GM21737 (cell line): ENCODE results near the gene METTL9.
"Not testable (repeated sequence)": the region's sequence is repeated elsewhere in the genome, so short reads cannot be mapped to it uniquely, and the experiment has no call there.

ENCODE experiments used
- ATAC-seq: cut with Tn5 transposase; IDR thresholded peaks from one replicate; pipeline ENCODE4 v1.9.1; 2021; ENCODE audit warnings: mild to moderate bottlenecking, moderate library complexity; ENCODE audit not compliant: unreplicated experiment

Gene METTL9

DNA sequence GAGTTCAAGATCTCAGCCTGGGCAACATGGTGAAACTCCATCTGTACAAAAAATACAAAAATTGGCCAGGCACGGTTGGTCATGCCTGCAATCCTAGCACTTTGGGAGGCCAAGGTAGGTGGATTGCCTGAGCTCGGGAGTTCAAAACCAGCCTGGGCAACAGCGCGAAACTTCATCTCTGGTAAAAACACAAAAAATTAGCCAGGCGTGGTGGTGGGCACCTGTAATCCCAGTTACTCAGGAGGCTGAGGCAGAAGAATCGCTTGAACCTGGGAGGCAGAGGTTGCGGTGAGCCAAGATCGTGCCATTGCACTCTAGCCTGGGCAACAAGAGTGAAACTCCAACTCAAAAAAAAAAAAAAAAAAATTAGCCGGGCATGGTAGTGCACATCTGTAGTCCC lies 25.9 kb upstream of the METTL9 start:
- not testable (repeated sequence) for ATAC-seq

DNA sequence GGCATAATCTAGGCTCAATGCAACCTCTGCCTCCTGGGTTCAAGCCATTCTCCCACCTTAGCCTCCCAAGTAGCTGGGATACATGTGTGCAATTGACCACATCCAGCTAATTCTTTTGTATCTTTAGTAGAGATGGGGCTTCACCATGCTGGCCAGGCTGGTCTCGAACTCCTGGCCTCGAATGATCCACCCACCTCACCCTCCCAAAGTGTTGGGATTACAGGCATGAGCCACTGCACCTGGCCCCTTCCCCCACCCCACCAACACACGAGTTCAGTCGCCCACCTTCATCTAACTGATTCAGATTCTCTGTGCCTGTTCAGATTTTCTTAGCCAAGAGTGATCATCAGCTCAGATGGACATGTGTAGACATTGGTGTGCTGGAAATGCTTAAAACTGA lies 25.0 kb upstream of the METTL9 start:
- no peak for ATAC-seq

DNA sequence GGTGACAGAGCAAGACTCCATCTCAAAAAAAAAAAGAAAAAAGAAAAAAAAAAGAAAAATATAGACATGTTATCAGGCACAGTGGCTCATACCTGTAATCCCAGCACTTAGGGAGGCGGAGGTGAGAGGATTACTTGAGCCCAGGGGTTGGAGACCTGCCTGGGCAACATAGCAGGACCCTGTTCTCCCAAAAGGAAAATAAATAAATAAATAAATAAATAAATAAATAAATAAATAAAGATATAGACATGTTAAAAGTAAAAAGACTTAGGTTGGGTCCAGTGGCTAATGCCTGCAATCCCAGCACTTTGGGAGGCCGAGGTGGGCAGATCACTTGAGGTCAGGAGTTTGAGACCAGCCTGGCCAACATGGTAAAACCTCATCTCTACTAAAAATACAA lies 23.1 kb upstream of the METTL9 start:
- ATAC-seq: not testable (repeated sequence)

DNA sequence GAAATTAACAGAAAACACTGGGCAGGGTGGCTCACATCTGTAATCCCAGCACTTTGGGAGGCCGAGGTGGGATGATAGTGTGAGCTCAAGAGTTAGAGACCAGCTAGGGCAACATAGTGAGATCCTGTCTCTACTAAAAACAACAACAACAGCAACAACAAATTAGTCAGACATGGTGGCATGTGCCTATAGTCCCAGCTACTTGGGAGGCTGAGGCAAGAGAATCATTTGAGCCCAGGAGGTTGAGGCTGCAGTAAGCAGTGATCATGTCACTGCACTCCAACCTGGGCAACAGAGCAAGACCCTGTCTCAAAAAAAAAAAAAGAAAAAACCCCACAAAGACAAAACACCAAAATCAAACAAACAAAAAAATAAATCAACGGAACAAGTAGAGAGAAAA lies 21.9 kb upstream of the METTL9 start:
- ATAC-seq: not testable (repeated sequence)

DNA sequence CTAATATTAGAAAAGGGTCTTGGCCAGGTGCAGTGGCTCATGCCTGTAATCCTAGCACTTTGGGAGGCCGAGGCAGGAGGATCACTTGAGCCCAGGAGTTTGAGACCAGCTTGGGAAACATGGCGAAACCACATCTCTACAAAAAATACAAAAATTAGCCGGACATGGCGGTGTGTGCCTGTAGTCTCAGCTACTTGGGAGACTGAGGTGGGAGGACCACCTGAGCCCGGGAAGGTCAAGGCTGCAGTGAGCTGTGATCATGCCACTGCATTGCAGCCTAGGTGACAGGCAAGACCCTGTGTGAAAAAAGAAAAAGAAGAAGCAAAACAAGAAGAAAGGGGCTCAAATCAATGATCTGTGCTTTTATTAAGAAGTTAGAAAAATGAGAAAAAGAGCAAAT lies 21.1 kb upstream of the METTL9 start:
- ATAC-seq: not testable (repeated sequence)

DNA sequence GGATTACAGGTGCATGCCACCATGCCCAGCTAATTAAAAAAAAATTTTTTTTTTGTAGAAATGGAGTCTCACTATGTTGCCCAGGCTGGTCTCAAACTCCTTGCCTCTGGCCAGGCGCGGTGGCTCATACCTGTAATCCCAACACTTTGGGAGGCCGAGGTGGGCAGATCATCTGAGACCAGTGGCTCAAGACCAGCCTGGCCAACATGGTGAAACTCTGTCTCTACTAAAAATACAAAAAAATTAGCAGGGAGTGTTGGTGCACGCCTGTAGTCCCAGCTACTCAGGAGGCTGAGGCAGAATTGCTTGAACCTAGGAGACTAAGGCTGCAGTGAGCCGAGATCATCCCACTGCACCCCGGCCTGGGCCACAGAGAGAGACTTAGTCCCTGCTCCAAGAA lies 19.2 kb upstream of the METTL9 start:
- not testable (repeated sequence) for ATAC-seq

DNA sequence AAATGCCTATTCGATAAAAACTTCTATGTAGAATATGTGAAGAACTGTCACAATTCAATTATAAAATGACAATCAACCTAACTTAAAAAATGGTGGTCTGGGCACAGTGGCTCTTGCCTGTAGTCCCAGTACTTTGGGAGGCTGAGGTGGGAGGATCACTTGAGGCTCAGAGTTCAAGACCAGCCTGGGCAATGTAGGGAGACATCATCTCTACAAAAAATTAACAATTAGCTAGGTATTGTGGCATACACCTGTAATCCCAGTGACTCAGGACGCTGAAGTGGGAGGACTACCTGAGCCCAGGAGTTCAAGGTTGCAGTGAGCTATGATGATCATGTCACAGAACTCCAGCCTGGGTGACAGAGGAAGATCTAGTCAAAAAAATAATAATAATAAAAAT lies 18.6 kb upstream of the METTL9 start:
- ATAC-seq: no peak

DNA sequence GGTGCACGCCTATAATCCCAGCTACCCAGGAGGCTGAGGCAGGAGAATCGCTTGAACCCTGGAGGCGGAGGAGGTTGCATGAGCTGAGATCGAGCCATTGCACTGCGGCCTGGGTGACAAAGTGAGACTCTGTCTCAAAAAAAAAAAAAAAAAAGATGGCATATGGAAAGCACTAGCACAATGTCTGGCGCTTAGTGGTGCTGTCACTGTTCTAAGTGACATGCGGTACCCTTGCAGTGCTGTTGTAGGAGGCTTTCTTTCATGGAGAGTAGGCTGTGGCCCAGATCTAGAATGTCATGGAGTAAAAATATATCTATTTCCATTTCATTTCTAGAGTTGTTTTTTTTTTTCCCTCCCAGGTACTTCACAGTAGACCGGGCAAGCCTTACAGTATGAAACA lies 14.6 kb upstream of the METTL9 start:
- ATAC-seq: no peak

DNA sequence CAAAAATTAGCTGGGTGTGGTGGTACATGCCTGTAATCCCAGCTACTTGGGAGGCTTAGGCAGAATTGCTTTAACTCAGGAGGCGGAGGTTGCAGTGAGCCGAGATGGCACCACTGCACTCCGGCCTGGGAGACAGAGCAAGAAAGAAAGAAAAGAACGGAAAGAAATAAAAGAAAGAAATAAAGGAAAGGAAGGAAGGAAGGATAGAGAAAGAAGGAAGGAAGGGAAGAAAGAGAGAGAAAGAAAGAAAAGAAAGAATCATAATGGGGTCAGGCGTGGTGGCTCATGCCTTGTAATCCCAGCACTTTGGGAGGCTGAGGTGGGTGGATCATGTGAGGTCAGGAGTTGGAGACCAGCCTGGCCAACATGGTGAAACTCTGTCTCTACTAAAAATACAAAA lies 10.8 kb upstream of the METTL9 start:
- not testable (repeated sequence) for ATAC-seq

DNA sequence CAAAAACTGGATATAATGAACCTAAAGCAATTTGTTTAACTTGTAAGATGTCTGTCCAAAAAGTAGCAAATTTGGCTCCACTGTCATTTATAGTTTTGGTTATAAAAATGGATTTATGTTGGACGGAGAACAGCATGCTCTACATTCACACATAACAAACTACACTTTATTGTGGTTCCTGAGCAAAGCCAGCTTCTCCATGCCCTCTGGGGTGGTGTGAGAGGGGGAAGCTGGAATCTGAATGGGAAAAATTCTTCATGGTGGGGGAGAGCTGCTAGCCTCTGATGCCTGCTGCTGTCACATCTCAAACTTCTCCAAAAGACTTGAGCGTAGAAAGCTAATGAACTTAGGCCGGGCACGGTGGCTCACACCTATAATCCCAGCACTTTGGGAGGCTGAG lies 9.8 kb upstream of the METTL9 start:
- no peak for ATAC-seq

DNA sequence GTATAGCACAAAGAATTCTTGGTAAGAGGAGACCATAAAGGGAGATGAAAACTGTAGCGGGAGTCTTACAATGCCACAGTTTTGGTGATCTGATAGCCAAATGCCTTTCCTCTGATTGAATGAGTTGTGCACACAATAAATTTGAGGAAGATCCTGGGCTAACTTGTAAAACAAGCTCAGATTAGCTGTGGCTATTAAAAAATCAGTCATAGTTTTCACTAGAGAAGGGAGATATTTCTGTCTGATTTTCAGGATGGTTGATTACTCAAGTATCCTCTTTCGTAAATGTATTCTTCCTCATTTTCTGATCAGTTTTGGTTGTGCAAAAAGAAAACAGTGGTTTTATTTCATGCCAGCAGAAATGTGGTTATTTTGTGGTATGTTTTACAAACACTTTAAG lies 9.1 kb upstream of the METTL9 start:
- no peak for ATAC-seq

DNA sequence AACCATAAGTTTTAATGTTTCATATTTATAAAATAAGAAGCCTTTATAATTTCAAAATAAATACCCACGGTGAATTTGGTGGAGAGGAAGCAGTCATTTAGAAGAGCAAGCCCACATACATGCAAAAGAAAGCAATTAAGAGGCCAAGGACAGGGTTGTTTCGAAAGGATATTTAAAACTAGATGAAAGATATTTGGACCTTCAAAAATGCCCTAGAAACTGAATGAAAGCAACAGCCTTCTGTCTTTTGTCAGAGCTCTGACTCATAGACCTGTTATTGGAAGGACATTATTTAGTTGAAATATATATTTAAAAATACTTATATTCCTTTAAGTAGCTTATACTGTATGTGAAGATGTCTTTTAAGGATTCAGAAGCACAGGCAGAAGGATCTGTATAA lies 8.6 kb upstream of the METTL9 start:
- ATAC-seq: no peak

DNA sequence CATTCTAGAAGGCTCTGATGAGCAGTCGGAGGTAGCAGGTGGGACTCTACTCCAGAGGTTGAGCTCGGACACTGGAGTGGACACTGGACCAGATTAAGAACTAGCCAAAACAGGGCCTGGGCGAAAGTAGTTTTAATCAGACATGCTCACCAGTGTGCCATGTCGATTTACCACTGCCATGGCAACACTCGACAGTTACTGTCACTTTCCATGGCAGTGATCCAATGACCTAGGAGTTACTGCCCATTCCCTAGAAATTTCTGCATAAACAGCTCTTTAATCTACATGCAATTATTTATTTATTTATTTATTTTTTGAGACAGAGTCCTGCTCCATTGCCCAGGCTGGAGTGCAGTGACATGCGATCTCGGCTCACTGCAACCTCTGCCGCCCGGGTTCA lies 7.2 kb upstream of the METTL9 start:
- ATAC-seq: no peak

DNA sequence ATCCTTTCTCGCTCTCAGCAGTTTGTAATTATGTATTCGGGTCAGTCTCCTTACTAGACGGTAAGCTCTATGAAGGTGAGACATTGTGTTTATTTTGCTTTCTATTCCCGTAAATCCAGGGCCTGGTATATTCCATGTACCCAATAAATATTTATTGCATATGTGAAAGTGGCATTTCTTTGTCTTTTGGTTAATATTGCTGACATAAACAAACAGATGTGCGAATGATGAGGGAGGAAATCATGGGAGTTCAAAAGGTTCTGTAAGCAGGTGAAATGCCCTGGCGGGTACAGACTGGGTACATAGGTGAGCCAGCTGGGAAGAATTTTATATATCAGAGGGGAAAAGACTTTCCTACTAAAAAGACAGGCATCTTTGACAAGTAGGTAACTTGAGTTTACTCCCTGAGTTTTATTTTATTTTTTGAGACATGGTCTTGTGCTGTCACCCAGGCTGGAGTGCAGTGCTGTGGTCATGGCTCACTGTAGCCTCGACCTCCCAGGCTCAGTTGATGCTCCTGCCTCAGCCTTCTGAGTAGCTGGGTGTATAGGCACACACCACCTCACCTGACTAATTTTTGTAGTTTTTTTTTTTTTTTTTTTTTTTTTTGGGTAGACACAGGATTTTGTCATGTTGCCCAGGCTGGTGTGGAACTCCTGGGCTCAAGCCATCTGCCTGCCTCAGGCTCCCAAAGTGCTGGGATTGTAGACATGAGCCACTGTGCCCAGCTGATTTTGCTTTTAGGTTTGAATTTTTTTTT lies 5.7 kb upstream of the METTL9 start:
- no peak for ATAC-seq

DNA sequence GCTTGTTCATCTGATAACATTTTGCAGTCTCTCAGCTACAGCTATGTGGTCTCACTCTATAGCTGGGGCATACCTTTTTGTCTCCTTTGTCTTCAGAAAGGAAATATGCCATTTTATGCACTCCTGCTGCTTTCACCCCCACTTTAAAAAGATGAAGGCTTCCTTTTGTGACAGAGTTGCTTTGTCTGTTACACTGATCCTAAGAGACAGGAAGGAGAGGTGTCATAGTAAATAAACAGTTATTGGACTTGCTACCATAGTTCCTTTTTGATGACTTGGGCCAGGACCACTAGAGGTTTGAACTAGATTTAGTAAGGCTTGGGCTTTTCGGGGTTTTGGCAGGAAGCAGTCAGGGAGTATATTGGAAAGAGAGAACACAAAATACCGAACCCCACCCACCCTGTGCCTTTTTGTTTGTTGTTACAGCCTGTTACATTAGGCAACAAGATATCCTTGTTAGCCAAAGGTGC lies 1.8 kb upstream of the METTL9 start:
- no peak for ATAC-seq

DNA sequence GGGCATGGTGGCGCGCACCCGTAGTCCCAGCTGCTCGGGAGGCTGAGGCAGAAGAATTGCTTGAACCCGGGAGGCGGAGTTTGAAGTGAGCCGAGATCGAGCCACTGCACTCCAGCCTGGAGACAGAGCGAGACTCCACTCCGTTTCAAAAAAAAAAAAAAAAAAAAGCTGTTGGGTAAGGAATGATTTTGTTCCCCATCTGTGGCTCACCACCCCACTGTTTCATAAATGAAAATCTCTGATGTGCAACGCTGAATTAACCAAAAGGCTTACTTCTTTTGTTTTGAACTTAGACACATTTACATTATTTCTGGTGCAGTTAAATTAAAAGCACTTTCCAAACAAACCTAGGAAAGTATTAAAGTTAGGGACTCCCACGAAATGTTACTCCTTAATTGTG lies 1.2 kb upstream of the METTL9 start:
- no peak for ATAC-seq

DNA sequence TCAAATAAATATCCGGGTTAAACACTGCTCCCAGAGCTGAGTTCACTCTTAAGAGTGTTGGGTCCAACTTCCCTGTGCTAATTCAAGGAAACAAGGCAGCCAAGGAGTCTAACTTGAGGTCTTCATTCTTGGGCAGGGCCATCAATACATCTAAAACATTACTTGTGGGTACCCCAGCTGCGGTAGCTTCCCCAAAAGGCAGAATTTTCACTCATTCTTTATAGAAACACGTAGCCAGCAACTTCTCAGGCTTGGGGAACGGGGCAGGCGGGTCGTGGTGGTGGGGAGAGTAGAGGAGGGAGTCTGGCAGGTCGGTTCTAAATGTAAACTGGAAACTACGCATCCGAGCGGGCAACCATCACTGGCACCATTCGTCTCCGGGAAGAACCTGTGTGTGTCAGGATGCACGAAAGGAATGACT lies 666 bp upstream of the METTL9 start:
- no peak for ATAC-seq

DNA sequence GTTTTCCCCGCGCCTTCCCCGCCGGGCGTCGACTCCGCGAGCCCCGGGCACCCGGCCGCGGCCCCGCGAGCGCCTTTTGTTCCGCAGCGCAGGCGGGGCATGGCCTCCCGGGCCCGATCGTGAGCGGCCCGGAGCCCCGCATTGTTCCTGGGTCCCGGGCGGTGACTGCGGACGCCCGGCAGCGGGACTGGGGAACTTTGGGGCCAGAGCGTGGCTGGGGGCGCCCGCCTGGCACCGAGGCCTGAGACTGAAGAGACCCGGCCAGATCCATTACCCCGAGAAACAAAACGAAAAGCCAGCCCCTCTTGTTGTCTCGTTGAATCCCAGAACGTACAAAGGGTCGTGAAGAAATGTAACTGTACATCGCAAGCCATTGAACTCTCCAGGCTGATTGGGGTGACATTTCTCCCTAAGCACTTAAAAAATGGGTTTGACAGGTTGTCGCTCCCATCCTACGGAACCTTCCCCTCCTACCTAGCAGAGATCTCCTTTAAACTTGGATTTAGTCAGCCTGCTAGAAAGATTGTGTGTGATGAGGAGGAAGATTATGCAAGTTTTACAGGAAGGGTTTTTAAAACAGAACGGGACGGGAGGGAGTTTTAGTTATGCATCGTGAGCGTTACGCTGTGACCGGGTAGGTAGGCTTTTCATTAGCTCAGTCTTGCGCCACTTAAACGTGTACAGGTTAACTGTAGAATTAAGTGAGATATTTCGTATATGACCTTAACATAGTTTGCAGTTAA lies 825 bp downstream of the METTL9 start:
- peak; percentile 2 for ATAC-seq

DNA sequence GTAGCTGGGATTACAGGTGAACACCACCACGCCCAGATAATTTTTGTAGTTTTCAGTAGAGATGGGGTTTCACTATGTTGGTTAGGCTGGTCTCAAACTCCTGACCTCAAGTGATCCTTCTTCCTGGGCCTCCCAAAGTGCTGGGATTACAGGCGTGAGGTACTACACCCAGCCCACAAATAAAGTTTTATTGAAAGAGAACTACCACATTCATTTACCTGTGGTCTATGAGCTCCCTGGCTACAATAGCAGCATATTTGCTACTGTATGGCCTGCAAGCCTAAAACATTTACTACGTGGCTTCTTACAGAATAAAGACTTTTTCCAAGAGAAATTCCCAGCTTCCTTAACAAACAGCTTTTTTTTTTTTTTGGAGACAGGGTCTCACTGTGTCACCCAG lies 3.4 kb downstream of the METTL9 start:
- ATAC-seq: no peak

DNA sequence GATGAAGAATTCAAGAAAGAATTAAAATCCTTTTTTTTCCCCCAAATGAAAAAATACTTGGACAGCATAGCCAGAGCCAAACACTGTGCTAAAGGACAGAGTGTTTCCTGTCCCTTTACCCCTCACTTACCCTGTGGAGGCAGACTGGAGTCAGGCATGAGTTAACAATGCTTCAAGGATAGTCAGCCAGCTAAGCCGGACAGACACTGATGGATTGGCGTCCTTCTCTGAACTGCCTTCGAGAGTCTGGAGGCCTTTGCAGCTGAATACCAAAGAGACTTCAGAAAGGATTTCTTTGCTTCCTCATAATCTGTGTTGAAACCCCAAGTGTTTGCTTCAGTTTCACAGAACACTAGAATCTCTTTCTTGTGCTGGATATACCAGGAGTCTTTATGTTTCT lies 4.6 kb downstream of the METTL9 start:
- ATAC-seq: no peak

DNA sequence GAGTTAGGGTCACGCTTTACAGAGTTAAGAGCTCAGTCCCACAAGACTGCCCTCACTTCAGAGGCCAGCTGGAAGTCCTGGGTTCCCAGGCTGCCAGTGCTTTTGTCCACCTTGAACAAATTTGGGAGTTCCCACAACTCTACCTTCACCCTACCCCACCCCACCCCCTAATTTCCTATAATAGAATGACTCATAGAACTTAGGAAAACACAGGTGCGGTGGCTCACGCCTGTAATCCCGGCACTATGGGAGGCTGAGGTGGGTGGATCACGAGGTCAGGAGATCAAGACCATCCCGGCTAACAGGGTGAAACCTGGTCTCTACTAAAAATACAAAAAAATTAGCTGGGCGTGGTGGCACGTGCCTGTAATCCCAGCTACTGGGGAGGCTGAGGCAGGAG lies 6.5 kb downstream of the METTL9 start:
- not testable (repeated sequence) for ATAC-seq

DNA sequence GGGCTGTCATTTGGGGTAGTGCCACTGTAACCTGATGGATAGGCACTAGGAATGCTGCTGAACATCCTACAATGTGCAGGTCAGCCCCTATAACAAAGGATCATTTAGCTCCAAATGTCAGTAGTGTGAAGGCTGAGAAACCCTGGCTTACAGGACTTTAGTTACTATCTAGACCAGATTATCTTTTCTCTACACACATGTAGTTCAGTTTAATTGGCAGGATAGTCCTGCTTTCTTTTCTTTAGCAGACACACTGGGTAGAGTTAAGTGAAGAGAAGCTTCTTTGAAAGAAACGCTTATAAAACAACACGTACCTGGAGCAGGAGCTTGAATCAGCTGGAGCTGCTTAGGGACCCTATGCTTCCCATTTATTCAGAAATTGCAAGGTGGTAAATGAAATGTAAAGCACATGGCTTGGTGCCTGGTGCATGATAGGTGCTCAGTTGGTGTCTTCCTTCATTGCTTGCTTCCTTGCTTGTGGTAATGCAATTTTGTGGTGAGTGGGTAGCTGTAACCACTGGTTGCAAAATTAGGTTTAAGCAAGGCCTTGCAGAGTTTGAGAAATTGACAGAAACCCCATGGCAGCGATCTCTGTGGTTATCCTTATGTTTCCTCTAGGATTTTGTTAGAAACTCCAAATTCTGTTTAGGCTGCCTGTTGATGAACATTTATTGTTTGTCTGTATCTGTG lies 9.4 kb downstream of the METTL9 start:
- no peak for ATAC-seq
